GM19463 (cell line): ENCODE measurements around the gene KRTAP25-1.

ENCODE experiments used
- ATAC-seq: cut with Tn5 transposase; IDR thresholded peaks from one replicate; pipeline ENCODE4 v1.9.1; 2021; ENCODE audit warnings: mild to moderate bottlenecking, moderate library complexity; ENCODE audit not compliant: unreplicated experiment

The KRTAP25-1 gene

GRCh38 chr21:30251781-30252180 is 37.5 kb downstream of the KRTAP25-1 start:
- no peak for ATAC-seq

GRCh38 chr21:30249936-30250335 is 39.4 kb downstream of the KRTAP25-1 start:
- ATAC-seq = no peak

DNA sequence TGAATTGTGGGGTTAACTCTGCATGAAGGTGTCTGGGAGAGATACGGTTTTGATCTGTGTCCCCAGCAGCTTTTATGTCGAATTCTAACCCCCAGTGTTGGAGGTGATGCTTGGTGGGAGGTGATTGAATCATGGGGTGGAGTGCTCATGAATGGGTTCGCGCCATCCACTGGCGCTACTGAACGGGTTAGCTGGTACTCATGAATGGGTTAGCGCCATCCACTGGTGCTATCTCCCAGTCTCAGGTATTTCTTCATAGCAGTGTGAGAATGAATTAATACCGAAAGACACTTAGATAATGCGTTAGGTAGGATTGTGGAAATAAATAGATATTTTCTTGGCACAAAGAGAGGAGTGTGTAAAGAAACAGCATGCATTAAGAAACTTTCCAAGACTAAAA is 40.5 kb downstream of the KRTAP25-1 start:
- no peak for ATAC-seq

GRCh38 chr21:30245061-30245460 is 44.3 kb downstream of the KRTAP25-1 start:
- no peak for ATAC-seq

- no peak for ATAC-seq
Observed at GRCh38 chr21:30243691-30244090, 45.6 kb downstream of the KRTAP25-1 start.

DNA sequence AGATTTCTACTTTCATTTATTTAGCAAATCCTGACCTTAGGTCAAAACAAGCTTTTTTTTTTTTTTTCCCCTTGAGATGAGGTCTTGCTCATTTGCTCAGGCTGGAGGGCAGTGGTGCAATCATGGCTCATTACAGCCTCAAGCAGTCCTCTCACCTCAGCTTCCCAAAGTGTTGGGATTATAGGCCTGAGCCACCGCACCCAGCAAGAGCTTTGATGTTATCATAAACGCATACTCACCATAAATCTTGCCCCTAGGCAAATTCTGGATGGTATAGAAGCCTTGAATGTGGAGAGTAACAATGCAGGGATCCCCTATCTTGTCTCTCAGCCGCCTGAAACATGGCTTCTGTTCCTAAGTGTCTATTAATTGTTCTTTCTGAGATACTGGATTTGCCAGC is 48.7 kb downstream of the KRTAP25-1 start:
- ATAC-seq = no peak
